BJ (cell line): ENCODE data around the gene RRP9. TPM values are rescaled to one million over a fixed set of nuclear protein-coding genes. Genes with fewer than 3 reads are reported as not detected.

Source experiments
- CTCF ChIA-PET: fragments of 350-600 bp; formaldehyde crosslinking; extraction: SDS; loops from one replicate; lab custom pipeline; 2021; ENCODE audit warnings: antibody characterized with exemption, inconsistent platforms; lab: Yijun Ruan, JAX
- POLR2A ChIA-PET: fragments of 300-600 bp; sonication (Branson Sonifier 250); formaldehyde crosslinking; extraction: SDS; loops from one replicate; lab custom pipeline; 2021; ENCODE audit warnings: antibody characterized with exemption; lab: Charles Lee
- DNase-seq: peaks from one replicate; pipeline ENCODE4 v3.0.0-alpha.2; 2011; ENCODE audit warnings: low read depth
- H3K27me3 ChIP-seq: 2 replicates; pipeline ENCODE4 v1.6.0; 2011; ENCODE audit warnings: low read length; ENCODE audit not compliant: control insufficient read depth, insufficient read depth
- H3K36me3 ChIP-seq: 2 replicates; pipeline ENCODE4 v1.5.1; 2011; ENCODE audit warnings: low read length; ENCODE audit not compliant: control insufficient read depth, insufficient read depth
- H3K4me3 ChIP-seq: 2 replicates; pipeline ENCODE4 v1.5.1; 2011; ENCODE audit warnings: low read depth, mild to moderate bottlenecking, control low read depth, low read length
- CTCF ChIP-seq: IDR thresholded peaks from 2 replicates; pipeline ENCODE4 v1.5.1; 2011; ENCODE audit warnings: low read depth, mild to moderate bottlenecking, control low read depth, inconsistent platforms, low read length, moderate library complexity; ENCODE audit not compliant: insufficient read depth
- polyA plus RNA-seq: library from polyadenylated mRNA; depleted of rRNA; stranded (reverse); fragments of >200 nt; gene quantifications from 2 replicates; pipeline ENCODE4 v1.2.3, GENCODE V29; 2011

RRP9 gene
- polyA plus RNA-seq, 1 experiment, result 23.4 TPM

GRCh38 chr3:51970606-51971300, 29.0 kb upstream of the RRP9 start:
- ChIA-PET CTCF (interaction anchor here (4.0 kb wide), 1 partner anchor 29 kb away, joined by 32 read pairs; the partner anchor contains the start of genes PARP3 and RRP9), POLR2A (no interaction called here)
- DNase-seq, result no peak
- H3K27me3 ChIP-seq, result no peaks in the 10 kb centered on the region
- no peak overlapping the region for H3K4me3 ChIP-seq
- no peaks in the 10 kb centered on the region; the same call in 1 of the 2 replicates for H3K36me3 ChIP-seq
- TF ChIP-seq CTCF, result no peak

DNA sequence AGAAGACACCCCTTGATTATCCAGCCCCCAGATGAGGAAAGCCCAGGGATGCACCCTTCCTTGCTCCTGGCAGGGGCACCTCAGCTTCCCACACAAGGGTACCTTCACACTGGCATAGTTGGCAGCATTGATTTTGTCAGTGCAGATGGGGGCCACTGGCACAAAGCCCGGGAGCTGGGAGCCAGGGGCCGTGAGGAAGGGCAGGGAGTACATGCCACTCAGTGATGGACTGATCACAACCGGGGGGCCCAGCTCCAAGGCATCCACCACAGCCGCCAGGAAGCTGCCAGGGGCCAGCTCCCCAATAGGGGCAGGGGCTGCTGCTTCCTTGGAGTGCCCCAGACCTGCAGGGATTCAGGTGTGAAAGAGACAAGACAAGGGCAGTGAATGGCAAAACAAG, 28.1 kb upstream of the RRP9 start:
- ChIA-PET POLR2A (no interaction called here), CTCF (interaction anchor here (2.4 to 4.0 kb wide), 2 partner anchors 12 to 28 kb away, joined by 9 to 32 read pairs; partner anchors contain the start of genes ACY1, PARP3 and RRP9)
- TF ChIP-seq CTCF, result no peak
- Histone ChIP-seq H3K27me3 (no peaks in the 10 kb centered on the region), H3K36me3 (no peaks in the 10 kb centered on the region; the same call in 1 of the 2 replicates), H3K4me3 (no peak overlapping the region)
- DNase-seq, result no peak

DNA sequence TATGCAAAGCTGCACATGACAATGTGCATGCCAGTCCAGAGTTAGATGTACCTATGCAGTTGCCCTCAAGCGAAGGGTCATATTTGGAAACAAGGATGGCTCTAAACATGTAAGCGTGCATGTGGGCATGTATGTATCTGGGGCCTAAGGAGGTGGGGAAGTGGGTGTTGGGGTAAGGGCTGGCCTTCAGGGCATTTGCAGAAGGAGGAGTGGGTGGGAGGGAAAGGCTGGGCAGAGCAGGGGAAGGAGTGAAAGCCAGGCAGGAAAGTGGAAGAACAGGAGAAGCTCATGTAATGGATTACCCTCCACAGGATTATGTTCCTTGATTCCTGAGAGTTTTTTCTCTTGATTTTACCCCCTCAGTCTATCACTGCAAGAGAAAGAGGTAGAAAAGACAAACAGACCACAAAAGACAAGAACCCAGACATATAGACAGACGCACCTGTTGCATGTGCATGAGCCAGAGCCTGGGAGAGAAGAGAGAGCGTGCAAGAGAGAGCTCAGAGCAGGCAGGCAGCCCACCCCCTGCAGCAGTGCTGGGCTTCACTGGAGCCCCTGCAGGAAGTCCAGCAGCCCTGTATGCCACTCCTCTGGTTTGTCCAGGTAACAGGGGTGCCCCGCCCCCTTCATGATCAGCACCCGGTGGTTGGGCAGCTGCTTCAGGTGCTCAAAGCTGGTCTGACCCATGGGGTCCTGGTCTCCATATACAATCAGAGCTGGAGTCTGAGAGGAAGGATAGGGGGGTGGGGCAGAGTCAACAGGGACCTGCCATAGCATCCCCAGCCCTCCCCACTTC, 27.4 kb upstream of the RRP9 start:
- CTCF ChIA-PET, result interaction anchor here (2.4 to 4.0 kb wide), 2 partner anchors 13 to 27 kb away, joined by 9 to 32 read pairs; partner anchors contain the start of genes ACY1, PARP3 and RRP9

GRCh38 chr3:51968170-51968775, 26.6 kb upstream of the RRP9 start:
- CTCF ChIA-PET, result interaction anchor here (2.4 to 4.0 kb wide), 2 partner anchors 14 to 26 kb away, joined by 9 to 32 read pairs; partner anchors contain the start of genes ACY1, PARP3 and RRP9
- POLR2A ChIA-PET, result no interaction called here

More for the DNA sequence above, 27.4 kb upstream of the RRP9 start:
- no peak for DNase-seq
- POLR2A ChIA-PET, result no interaction called here
- Histone ChIP-seq H3K27me3 (no peaks in the 10 kb centered on the region), H3K4me3 (no peak overlapping the region), H3K36me3 (no peaks in the 10 kb centered on the region; the same call in 1 of the 2 replicates)
- TF ChIP-seq CTCF, result no peak

More at GRCh38 chr3:51968170-51968775, 26.6 kb upstream of the RRP9 start:
- Histone ChIP-seq H3K4me3 (peak overlapping the region; percentile 45), H3K36me3 (no peaks in the 10 kb centered on the region; the same call in 1 of the 2 replicates), H3K27me3 (no peaks in the 10 kb centered on the region)
- no peak for TF ChIP-seq CTCF
- no peak for DNase-seq
